Mammary epithelial cell (primary cell): ENCODE data around the gene UPK1B.

Experiments used
- EZH2 ChIP-seq: IDR thresholded peaks from 2 replicates; pipeline ENCODE4 v1.6.1; 2012; ENCODE audit warnings: low read length, inconsistent platforms, borderline replicate concordance
- TF ChIP-seq, protein P1 (sequence below), 2 donors: IDR thresholded peaks in 1 of 2; conservative IDR thresholded peaks in 1 of 2; 2 replicates each; pipeline ENCODE4 v1.5.1; 2011 to 2012; ENCODE audit warnings: inconsistent platforms in 2 of 2, low read length in 2 of 2, mild to moderate bottlenecking in 2 of 2, control low read depth in 1 of 2, low read depth in 1 of 2; ENCODE audit not compliant: insufficient read depth in 1 of 2; ENCODE audit errors: extremely low read depth in 1 of 2

GRCh38 chr3:119194237-119195150 is 21.1 kb downstream of the UPK1B start:
- TF ChIP-seq, protein P1, sequence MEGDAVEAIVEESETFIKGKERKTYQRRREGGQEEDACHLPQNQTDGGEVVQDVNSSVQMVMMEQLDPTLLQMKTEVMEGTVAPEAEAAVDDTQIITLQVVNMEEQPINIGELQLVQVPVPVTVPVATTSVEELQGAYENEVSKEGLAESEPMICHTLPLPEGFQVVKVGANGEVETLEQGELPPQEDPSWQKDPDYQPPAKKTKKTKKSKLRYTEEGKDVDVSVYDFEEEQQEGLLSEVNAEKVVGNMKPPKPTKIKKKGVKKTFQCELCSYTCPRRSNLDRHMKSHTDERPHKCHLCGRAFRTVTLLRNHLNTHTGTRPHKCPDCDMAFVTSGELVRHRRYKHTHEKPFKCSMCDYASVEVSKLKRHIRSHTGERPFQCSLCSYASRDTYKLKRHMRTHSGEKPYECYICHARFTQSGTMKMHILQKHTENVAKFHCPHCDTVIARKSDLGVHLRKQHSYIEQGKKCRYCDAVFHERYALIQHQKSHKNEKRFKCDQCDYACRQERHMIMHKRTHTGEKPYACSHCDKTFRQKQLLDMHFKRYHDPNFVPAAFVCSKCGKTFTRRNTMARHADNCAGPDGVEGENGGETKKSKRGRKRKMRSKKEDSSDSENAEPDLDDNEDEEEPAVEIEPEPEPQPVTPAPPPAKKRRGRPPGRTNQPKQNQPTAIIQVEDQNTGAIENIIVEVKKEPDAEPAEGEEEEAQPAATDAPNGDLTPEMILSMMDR (conservative IDR thresholded peaks at IDR 0.05 in 1 of 2, IDR thresholded peaks at IDR 0.05 in 1 of 2; ENCODE audit: extremely low read depth in 1 of 2, insufficient read depth in 1 of 2, low read depth in 1 of 2, low read length in 2 of 2) = no peak
- TF ChIP-seq EZH2 = no peak
